GM10266 (cell line): ENCODE measurements around the gene PLXNA4.

Experiments
- DNase-seq: peaks from one replicate; pipeline ENCODE4 v3.0.0; 2012; ENCODE audit errors: extremely low spot score
- CTCF ChIP-seq: IDR thresholded peaks from 2 replicates; pipeline ENCODE4 v1.5.1; 2012; ENCODE audit warnings: mild to moderate bottlenecking, low read depth; ENCODE audit not compliant: control insufficient read depth, insufficient read depth; ENCODE audit errors: missing control alignments

The PLXNA4 gene

DNA sequence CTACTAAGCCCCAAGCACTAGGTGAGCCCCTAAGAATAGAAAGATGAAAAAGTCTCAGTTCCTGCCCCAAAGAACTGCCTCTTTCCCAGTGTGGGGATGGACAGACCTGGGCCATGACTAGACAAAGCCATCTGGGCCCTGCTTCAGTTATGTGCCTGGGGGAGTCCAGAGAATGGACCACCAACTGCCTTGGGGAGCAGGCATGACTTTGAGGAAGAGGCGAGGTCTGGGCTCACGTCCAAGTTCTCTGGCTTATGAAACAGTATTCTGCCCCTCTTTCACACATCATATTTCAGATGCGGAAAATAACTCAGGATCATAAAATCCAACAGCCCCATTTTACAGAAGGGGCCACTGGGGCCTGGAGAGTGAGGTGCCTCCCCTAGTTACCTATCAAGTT is 80.3 kb downstream of the PLXNA4 start:
- TF ChIP-seq CTCF, result no peak
- no peak for DNase-seq

- no peak for DNase-seq
- no peak for TF ChIP-seq CTCF
Measured at GRCh38 chr7:132494474-132494873, 81.8 kb downstream of the PLXNA4 start.

DNA sequence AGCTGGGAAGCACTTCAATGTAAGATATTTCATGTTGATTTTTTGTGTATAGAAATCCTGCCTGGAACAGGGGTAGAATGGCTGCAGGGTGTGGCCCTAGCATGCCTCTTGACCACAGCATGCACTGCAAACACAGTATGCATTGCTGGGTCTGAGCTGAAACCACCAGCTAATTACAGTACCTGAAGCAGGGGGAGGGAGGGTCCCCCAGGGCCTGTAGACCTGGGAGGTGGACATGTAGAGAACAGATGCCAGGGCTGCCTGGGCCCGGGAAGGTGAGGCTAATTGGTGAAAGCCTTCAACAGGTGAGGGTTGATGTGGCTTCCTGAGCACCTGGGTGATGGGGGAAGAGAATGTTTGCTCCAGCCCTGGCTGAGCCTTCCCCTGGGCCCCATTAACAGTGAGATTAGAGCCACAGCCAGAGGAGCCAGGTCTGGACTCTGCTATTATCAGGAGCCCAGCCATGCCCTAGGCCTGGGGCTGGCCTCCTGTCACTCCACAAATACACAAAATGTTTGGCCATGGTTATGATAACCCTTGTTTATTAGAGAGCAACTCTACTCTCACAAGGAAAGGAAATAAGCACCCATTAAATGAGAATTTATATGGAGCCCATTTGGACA is 83.3 kb downstream of the PLXNA4 start:
- DNase-seq, result no peak

DNA sequence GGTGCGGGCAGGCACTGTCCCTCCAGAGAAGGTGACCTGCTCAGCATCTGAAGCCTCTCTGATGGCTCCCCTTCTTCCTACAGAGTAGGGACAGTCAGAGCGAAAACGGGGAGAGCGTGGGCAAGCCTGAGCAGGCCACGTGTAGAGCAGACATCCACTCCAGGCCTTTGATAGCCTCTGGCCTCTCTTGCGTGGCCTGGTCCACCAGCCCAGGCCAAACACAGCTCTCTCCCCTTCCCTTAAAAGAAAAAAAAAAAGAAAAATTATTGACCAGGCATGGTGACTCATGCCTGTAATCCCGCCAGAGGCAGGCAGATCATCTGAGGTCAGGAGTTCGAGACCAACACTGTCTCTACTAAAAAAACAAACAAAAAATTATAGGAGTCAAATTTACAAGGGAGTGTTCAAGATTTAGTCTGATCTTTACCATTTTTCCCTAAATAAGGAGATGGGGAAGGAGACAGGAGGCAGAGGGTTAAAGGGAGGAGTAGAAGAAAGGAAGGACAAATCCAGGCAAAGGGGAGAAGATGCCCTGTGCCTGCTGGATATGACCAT is 84.8 kb downstream of the PLXNA4 start:
- DNase-seq, result no peak
- TF ChIP-seq CTCF, result no peak

More for the DNA sequence above, 83.3 kb downstream of the PLXNA4 start:
- no peak for TF ChIP-seq CTCF

GRCh38 chr7:132490474-132490873 is 85.8 kb downstream of the PLXNA4 start:
- TF ChIP-seq CTCF, result no peak
- DNase-seq, result no peak

DNA sequence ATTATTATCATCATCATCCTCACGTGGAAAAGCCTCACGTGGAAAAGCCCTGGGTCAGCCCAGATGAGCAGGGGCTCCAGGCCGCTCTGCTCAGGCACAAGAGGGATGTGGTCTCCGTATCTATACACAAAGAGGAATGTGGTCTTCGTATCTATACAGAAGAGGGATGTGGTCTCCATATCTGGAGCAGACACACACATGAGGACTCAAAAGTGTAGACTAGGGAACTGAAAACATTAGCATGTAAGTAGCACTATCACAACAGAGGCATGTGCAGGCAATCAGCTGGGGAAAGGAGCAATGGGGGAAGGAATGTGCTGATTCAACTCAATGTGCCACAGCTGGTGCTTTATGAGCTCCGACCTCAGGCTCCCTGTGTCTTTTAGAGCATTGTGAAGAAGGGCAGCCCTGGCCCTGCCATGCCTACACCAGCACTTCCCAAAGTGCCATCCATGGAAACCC is 86.5 kb downstream of the PLXNA4 start:
- DNase-seq, result no peak
- no peak for TF ChIP-seq CTCF

DNA sequence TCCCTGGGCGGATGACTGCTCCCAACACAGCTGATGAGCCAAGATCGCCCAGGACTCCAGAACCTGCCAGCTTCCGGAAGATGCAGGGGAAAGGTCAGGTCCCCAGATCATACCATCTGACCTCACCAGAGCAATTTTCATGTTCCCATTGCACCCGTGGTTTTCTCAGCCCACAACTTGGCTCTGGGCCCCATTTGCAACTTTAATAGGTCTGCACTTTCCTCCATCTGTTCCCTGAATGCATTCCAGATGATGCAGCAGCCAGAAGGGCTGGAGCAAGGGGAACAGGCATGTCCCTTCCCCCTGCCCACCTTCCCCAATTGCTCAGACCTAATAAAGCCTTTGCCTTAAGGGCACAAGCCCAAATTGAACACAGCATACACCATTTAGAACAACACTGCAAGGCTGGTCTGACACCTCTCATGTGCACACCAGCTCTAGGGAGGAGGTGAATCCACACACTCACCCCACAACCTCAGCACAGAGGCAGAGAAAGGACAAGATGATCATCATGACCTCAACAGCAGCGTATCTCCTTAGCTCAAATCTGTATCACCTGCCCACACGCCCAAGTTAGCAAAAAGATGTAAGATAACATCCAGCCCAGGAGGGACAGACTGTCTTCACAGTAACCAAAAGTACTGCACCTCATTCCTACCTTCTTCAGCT is 87.5 kb downstream of the PLXNA4 start:
- TF ChIP-seq CTCF, result no peak
- DNase-seq, result no peak
